GM12878 (cell line): Measurements from ENCODE around the gene ZFP42. TPM values are rescaled to one million over a fixed set of nuclear protein-coding genes. Genes with fewer than 3 reads are reported as not detected.

Experiments
- ATAC-seq: fragments of 200-7000 bp; cut with Tn5 transposase; 3 replicates; pipeline ENCODE4 v1.9.1; 2020; ENCODE audit warnings: mild to moderate bottlenecking, moderate library complexity
- BruUV-seq: library from RNA; stranded (reverse); fragments of 400-500 nt; replicated peaks from 2 replicates; lab custom pipeline; 2021; lab: Mats Ljungman, UMichigan
- CTCF ChIA-PET: fragments of 300-600 bp; sonication (Branson Sonifier 250); formaldehyde crosslinking; extraction: SDS; loops from one replicate; lab custom pipeline; 2021; ENCODE audit warnings: inconsistent platforms; lab: Yijun Ruan, JAX
- POLR2A ChIA-PET: fragments of 350-600 bp; formaldehyde crosslinking; extraction: SDS; loops from one replicate; lab custom pipeline; 2021; ENCODE audit warnings: inconsistent platforms; lab: Charles Lee
- RAD21 ChIA-PET: fragments of 300-600 bp; sonication (Branson Sonifier 250); formaldehyde crosslinking; loops from one replicate; lab custom pipeline; 2023; ENCODE audit warnings: antibody characterized with exemption; ENCODE audit not compliant: unreplicated experiment; lab: Charles Lee
- SMC1A ChIA-PET: fragments of 300-600 bp; sonication (Branson Sonifier 250); formaldehyde crosslinking; loops from one replicate; lab custom pipeline; 2023; ENCODE audit not compliant: unreplicated experiment, uncharacterized antibody; lab: Charles Lee
- DNase-seq: peaks from one replicate; pipeline ENCODE4 v3.0.0-alpha.2; 2011; ENCODE audit warnings: low read depth, low spot score
- FAIRE-seq: peaks from 3 replicates; lab custom pipeline; 2011; peaks lifted over from hg19 to GRCh38; lab: Jason Lieb, UNC
- H2AFZ ChIP-seq: 2 replicates; pipeline ENCODE4 v1.6.0; 2011; ENCODE audit warnings: low read depth, low read length, control low read depth; ENCODE audit not compliant: control insufficient read depth
- H3K27ac ChIP-seq: 2 replicates; pipeline ENCODE4 v1.5.1; 2011; ENCODE audit warnings: control low read depth; ENCODE audit not compliant: control insufficient read depth, insufficient read depth
- H3K27me3 ChIP-seq, 2 experiments: replicated peaks in 1 of 2; 2 replicates each; pipeline versions ENCODE4 v1.6.0 to v1.6.1; 2011; ENCODE audit warnings: low read length in 1 of 2; ENCODE audit not compliant: control insufficient read depth in 2 of 2, insufficient read depth in 2 of 2
- H3K36me3 ChIP-seq, 2 experiments: 2 replicates each; pipeline ENCODE4 v1.5.1; 2011; ENCODE audit warnings: low read length in 1 of 2; ENCODE audit not compliant: control insufficient read depth in 2 of 2, insufficient read depth in 2 of 2
- H3K4me1 ChIP-seq: 2 replicates; pipeline ENCODE4 v1.6.1; 2011; ENCODE audit warnings: mild to moderate bottlenecking, low read length, moderate library complexity, mixed read lengths; ENCODE audit not compliant: control insufficient read depth, insufficient read depth
- H3K4me2 ChIP-seq: 2 replicates; pipeline ENCODE4 v1.6.0; 2011; ENCODE audit warnings: control low read depth; ENCODE audit not compliant: control insufficient read depth, insufficient read depth
- H3K4me3 ChIP-seq: fragments of 200-600 bp; sonication (generic); 2 replicates; pipeline ENCODE4 v1.5.1; 2016
- H3K79me2 ChIP-seq: 2 replicates; pipeline ENCODE4 v1.6.0; 2011; ENCODE audit warnings: low read length; ENCODE audit not compliant: control insufficient read depth, insufficient read depth
- H3K9ac ChIP-seq: 2 replicates; pipeline ENCODE4 v1.8.0; 2011; ENCODE audit warnings: low read length, control low read depth, mixed read lengths; ENCODE audit not compliant: control insufficient read depth, insufficient read depth
- H3K9me3 ChIP-seq: replicated peaks from 3 replicates; pipeline ENCODE4 v1.5.1; 2011; ENCODE audit warnings: mild to moderate bottlenecking, low read length; ENCODE audit not compliant: control insufficient read depth, insufficient read depth
- H4K20me1 ChIP-seq: 2 replicates; pipeline ENCODE4 v1.6.0; 2011; ENCODE audit not compliant: control insufficient read depth, insufficient read depth
- HDGF ChIP-seq: fragments of 450-650 bp; IDR thresholded peaks from 2 replicates; pipeline ENCODE4 v1.6.1; 2016; ENCODE audit warnings: antibody characterized with exemption
- MTA3 ChIP-seq: IDR thresholded peaks from 2 replicates; pipeline ENCODE4 v1.6.1; 2012; ENCODE audit warnings: low read length, inconsistent platforms, borderline replicate concordance
- NR2F1 ChIP-seq: fragments of 450-650 bp; conservative IDR thresholded peaks from 2 replicates; pipeline ENCODE4 v1.6.1; 2017; ENCODE audit warnings: mild to moderate bottlenecking
- POLR2A ChIP-seq: IDR thresholded peaks from 2 replicates; pipeline ENCODE4 v1.6.1; 2011; ENCODE audit warnings: low read depth, mild to moderate bottlenecking, low read length
- SMC3 ChIP-seq: IDR thresholded peaks from 2 replicates; pipeline ENCODE4 v1.6.1; 2011; ENCODE audit warnings: low read length, improper control_type of control experiment, borderline replicate concordance
- WGBS: methylation state at CpG from one replicate; pipeline ENCODE4 v1.1.6; 2016; ENCODE audit warnings: low lambda C conversion rate; ENCODE audit not compliant: insufficient replicate concordance, insufficient coverage; ENCODE audit errors: missing lambda C conversion rate; 5-methylcytosine and 5-hydroxymethylcytosine counted together
- in situ Hi-C: fragments of 300-500 bp; cut with MboI; formaldehyde crosslinking; loops from 9 replicates; pipeline ENCODE4 v1.14.3; 2018; ENCODE audit warnings: mixed read lengths
- intact Hi-C: fragments of 100-400 bp; cut with micrococcal nuclease; formaldehyde crosslinking; loops from one replicate; pipeline ENCODE4 v1.14.2; 2022; ENCODE audit not compliant: unreplicated experiment
- polyA plus RNA-seq, 11 experiments: library from polyadenylated mRNA; depleted of rRNA in 4 of 11; unstranded in 6 of 11; stranded (reverse) in 5 of 11; fragments of >200 nt; fragmentation: Nextera tagmentation in 4 of 11; fragmentation: Illumina TruSeq in 1 of 11; extraction: Ambion mirVana in 4 of 11; extraction: Trizol in 1 of 11; gene quantifications; 1 replicate in 1 of 11; 2 replicates in 10 of 11; pipeline versions ENCODE4 v1.2.1 to v1.2.3, GENCODE V29; 2011 to 2016; ENCODE audit warnings: inconsistent platforms in 2 of 11, missing spikeins in 2 of 11, low read depth in 1 of 11
- total RNA-seq, 4 experiments: library from RNA; depleted of rRNA in 3 of 4; stranded (reverse); fragments of >200 nt in 3 of 4; fragmentation: Illumina TruSeq in 1 of 4; extraction: Trizol in 1 of 4; gene quantifications; 2 replicates each; pipeline versions ENCODE4 v1.2.1 to v1.2.3, GENCODE V29; 2013 to 2021

The ZFP42 gene
- total and polyA plus RNA-seq, 10 of the 15 experiments (the other 5 are each of a cell fraction or from before 2014, with no cell fraction given) = 0.13 TPM; not detected in 9

DNA sequence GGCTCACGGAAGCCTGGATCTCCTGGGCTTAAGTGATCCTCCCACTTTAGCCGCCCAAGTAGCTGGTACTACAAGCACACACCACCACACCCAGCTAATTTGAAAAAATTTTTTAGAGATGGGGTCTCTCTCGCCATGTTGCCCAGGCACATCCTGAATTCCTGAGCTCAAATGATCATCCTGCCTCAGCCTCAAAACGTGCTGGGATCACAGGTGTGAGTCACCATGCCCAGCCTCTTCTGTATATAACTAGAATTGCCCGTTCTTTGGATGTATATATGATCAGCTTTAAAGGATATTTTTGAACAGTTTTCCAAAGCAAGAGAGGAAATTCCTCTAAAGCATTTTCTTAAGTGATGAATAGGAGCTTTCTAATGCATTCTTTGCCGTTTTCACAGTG is 22.7 kb downstream of the ZFP42 start:
- no peak overlapping the region for H3K4me3 ChIP-seq
- no peaks in the 10 kb centered on the region for H3K4me1 ChIP-seq
- no peaks in the 10 kb centered on the region for H3K9me3 ChIP-seq
- ATAC-seq (no peak), DNase-seq (no peak)
- ChIA-PET SMC1A (interaction anchor here (1.1 kb wide), 1 partner anchor 26 kb away, joined by 3 read pairs; no protein-coding TSS in a partner anchor), POLR2A (no interaction called here)
- 9% methylated on average over 6 of the region's 6 CpGs for WGBS
- H3K36me3 ChIP-seq = no peaks in the 10 kb centered on the region
- TF ChIP-seq POLR2A (no peak), MTA3 (no peak), HDGF (no peak)
- TF ChIP-seq, all 136 proteins: peak for 0
- ChIA-PET CTCF (no interaction called here), RAD21 (no interaction called here)
- no peaks in the 10 kb centered on the region for H3K79me2 ChIP-seq
- intact Hi-C loops = no loop called here
- FAIRE-seq = no peak
- H3K27ac ChIP-seq = no peak overlapping the region
- H3K9ac ChIP-seq = no peak overlapping the region
- BruUV-seq = no TSS peak
- in situ Hi-C loops = no loop called here
- H2AFZ ChIP-seq = no peak overlapping the region
- H3K27me3 ChIP-seq = no peaks in the 10 kb centered on the region
- H4K20me1 ChIP-seq = no peaks in the 10 kb centered on the region
- no peak overlapping the region for H3K4me2 ChIP-seq

DNA sequence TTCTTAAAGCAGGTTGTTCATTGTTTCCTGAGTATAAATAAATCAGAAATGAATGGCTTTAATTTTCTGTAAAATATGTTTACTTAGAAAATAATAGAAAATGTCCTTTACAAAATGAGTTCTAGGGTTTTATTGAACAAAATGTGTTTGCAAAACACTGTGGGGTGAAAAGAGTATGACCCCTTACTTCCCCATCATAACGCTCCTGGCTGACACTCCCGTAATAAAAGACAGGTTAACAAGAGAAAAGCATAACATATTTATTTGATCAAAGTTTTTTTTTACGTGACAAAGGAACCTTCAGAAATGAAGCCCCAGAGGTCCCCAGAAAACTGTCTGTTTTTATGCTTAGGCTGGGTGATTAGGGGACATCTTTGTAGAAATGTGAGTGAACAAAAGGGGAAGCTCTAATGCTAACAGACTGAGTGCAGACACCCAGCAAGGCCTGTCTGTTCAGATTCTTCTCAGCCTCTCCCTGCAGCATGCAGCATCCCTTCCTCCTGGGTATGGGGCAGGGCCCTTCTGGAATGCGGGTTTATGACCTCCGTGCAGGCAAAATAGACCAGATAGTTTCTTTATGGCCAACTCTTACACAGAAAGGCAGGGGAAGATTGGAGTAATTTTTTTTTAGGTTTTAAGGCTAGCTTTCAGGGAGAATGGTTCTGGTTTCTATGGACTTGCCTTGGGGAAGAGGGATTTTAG is 26.1 kb downstream of the ZFP42 start:
- no peaks in the 10 kb centered on the region for H4K20me1 ChIP-seq
- DNase-seq = no peak
- no peak overlapping the region for H3K9ac ChIP-seq
- no peaks in the 10 kb centered on the region for H3K4me1 ChIP-seq
- H3K27me3 ChIP-seq = no peaks in the 10 kb centered on the region
- TF ChIP-seq NR2F1 (no peak), SMC3 (no peak)
- TF ChIP-seq, all 136 proteins: peak for 0
- no TSS peak for BruUV-seq
- FAIRE-seq (no peak), ATAC-seq (no peak)
- 25% methylated on average over 5 of the region's 5 CpGs for WGBS
- ChIA-PET RAD21 (no interaction called here), CTCF (no interaction called here), SMC1A (no interaction called here), POLR2A (interaction anchor here (0.5 kb wide), 1 partner anchor 16 kb away, joined by 3 read pairs; no protein-coding TSS in a partner anchor)
- Histone ChIP-seq H2AFZ (no peak overlapping the region), H3K4me3 (no peak overlapping the region), H3K79me2 (no peaks in the 10 kb centered on the region), H3K27ac (no peak overlapping the region), H3K36me3 (no peaks in the 10 kb centered on the region), H3K9me3 (no peaks in the 10 kb centered on the region), H3K4me2 (no peak overlapping the region)
- in situ Hi-C loops = no loop called here
- intact Hi-C loops = no loop called here
